Measurements from ENCODE around the gene OSBPL6.

The OSBPL6 gene

GRCh38 chr2:178266445-178266844, 72.1 kb downstream of the OSBPL6 start:
- H3K79me2 ChIP-seq (ENCODE audit: control insufficient read depth, insufficient read depth, low read length, poor library complexity) = no peaks in the 10 kb centered on the region
- no peak overlapping the region for H3K4me2 ChIP-seq (ENCODE audit: low read length)
- no peak overlapping the region for H3K14ac ChIP-seq (ENCODE audit: low read length)
- no peak overlapping the region for H3K18ac ChIP-seq (ENCODE audit: low read length)
- peaks cover 1% of the 10 kb centered on the region for H3K9me3 ChIP-seq (ENCODE audit: insufficient read depth, low read depth, low read length)
- no peaks in the 10 kb centered on the region for H3K79me1 ChIP-seq (ENCODE audit: low read length)
- H3K4me1 ChIP-seq (ENCODE audit: control insufficient read depth in 1 of 2, insufficient read depth in 2 of 2, low read length in 2 of 2) = peaks cover 0 to 2% of the 10 kb centered on the region in 2 experiments
- H4K8ac ChIP-seq (ENCODE audit: low read depth, low read length) = no peak overlapping the region
- H4K91ac ChIP-seq (ENCODE audit: low read depth, low read length) = no peak overlapping the region
- H3K27me3 ChIP-seq (ENCODE audit: insufficient read depth, low read length) = no peaks in the 10 kb centered on the region
- DNase-seq = no peak
- H3K36me3 ChIP-seq (ENCODE audit: control insufficient read depth in 1 of 2, insufficient read depth in 2 of 2, low read length in 2 of 2) = no peaks in the 10 kb centered on the region
- H3K9ac ChIP-seq (ENCODE audit: low read length) = no peak overlapping the region
- H3K4ac ChIP-seq (ENCODE audit: low read depth, low read length) = no peak overlapping the region
- no peak overlapping the region for H2BK12ac ChIP-seq (ENCODE audit: low read length)
- H2AK5ac ChIP-seq (ENCODE audit: low read length) = no peak overlapping the region
- H3K27ac ChIP-seq (ENCODE audit: low read depth, low read length) = no peak overlapping the region
- no peak overlapping the region for H2AFZ ChIP-seq (ENCODE audit: insufficient read depth, low read length, poor library complexity)
- no CpG with 5 or more reads among the region's 5 CpGs for WGBS (ENCODE audit: extremely low coverage, insufficient coverage, insufficient read length)
- no peak overlapping the region for H3K4me3 ChIP-seq (ENCODE audit: low read depth, low read length)
- no peak overlapping the region for H3K23ac ChIP-seq (ENCODE audit: low read length)
- no peak overlapping the region for H2BK120ac ChIP-seq (ENCODE audit: insufficient read depth, low read length, poor library complexity)
- H4K12ac ChIP-seq (ENCODE audit: low read depth, low read length) = no peak overlapping the region
- H2BK5ac ChIP-seq (ENCODE audit: low read depth, low read length, poor library complexity) = no peak overlapping the region

- Histone ChIP-seq H3K36me3 (ENCODE audit: control insufficient read depth in 1 of 2, insufficient read depth in 2 of 2, low read length in 2 of 2) (no peaks in the 10 kb centered on the region), H3K9me3 (ENCODE audit: insufficient read depth, low read depth, low read length) (peaks cover 1% of the 10 kb centered on the region), H3K4me2 (ENCODE audit: low read length) (no peak overlapping the region), H3K27me3 (ENCODE audit: insufficient read depth, low read length) (no peaks in the 10 kb centered on the region), H3K79me2 (ENCODE audit: control insufficient read depth, insufficient read depth, low read length, poor library complexity) (no peaks in the 10 kb centered on the region), H3K79me1 (ENCODE audit: low read length) (no peaks in the 10 kb centered on the region), H3K4me3 (ENCODE audit: low read depth, low read length) (no peak overlapping the region), H2BK120ac (ENCODE audit: insufficient read depth, low read length, poor library complexity) (no peak overlapping the region), H3K4me1 (ENCODE audit: control insufficient read depth in 1 of 2, insufficient read depth in 2 of 2, low read length in 2 of 2) (peaks cover 0 to 2% of the 10 kb centered on the region in 2 experiments), H2BK12ac (ENCODE audit: low read length) (no peak overlapping the region), H4K8ac (ENCODE audit: low read depth, low read length) (no peak overlapping the region), H3K4ac (ENCODE audit: low read depth, low read length) (no peak overlapping the region), H4K91ac (ENCODE audit: low read depth, low read length) (no peak overlapping the region), H2AK5ac (ENCODE audit: low read length) (no peak overlapping the region), H2AFZ (ENCODE audit: insufficient read depth, low read length, poor library complexity) (no peak overlapping the region), H3K14ac (ENCODE audit: low read length) (no peak overlapping the region), H2BK5ac (ENCODE audit: low read depth, low read length, poor library complexity) (no peak overlapping the region), H3K27ac (ENCODE audit: low read depth, low read length) (no peak overlapping the region), H3K18ac (ENCODE audit: low read length) (no peak overlapping the region), H3K9ac (ENCODE audit: low read length) (no peak overlapping the region), H4K12ac (ENCODE audit: low read depth, low read length) (no peak overlapping the region), H3K23ac (ENCODE audit: low read length) (no peak overlapping the region)
- DNase-seq = no peak
- WGBS (ENCODE audit: extremely low coverage, insufficient coverage, insufficient read length) = no CpG with 5 or more reads among the region's 2 CpGs
Observed at GRCh38 chr2:178267660-178268059, 73.3 kb downstream of the OSBPL6 start.

- Histone ChIP-seq H3K36me3 (ENCODE audit: control insufficient read depth in 1 of 2, insufficient read depth in 2 of 2, low read length in 2 of 2) (no peaks in the 10 kb centered on the region), H2BK5ac (ENCODE audit: low read depth, low read length, poor library complexity) (no peak overlapping the region), H2AK5ac (ENCODE audit: low read length) (no peak overlapping the region), H4K12ac (ENCODE audit: low read depth, low read length) (no peak overlapping the region), H2BK120ac (ENCODE audit: insufficient read depth, low read length, poor library complexity) (no peak overlapping the region), H3K14ac (ENCODE audit: low read length) (no peak overlapping the region), H3K27me3 (ENCODE audit: insufficient read depth, low read length) (no peaks in the 10 kb centered on the region), H3K23ac (ENCODE audit: low read length) (no peak overlapping the region), H3K9ac (ENCODE audit: low read length) (no peak overlapping the region), H3K4me2 (ENCODE audit: low read length) (no peak overlapping the region), H3K4me1 (ENCODE audit: control insufficient read depth in 1 of 2, insufficient read depth in 2 of 2, low read length in 2 of 2) (peaks cover 0 to 2% of the 10 kb centered on the region in 2 experiments), H3K9me3 (ENCODE audit: insufficient read depth, low read depth, low read length) (peaks cover 1% of the 10 kb centered on the region), H3K18ac (ENCODE audit: low read length) (no peak overlapping the region), H4K91ac (ENCODE audit: low read depth, low read length) (no peak overlapping the region), H2AFZ (ENCODE audit: insufficient read depth, low read length, poor library complexity) (no peak overlapping the region), H3K27ac (ENCODE audit: low read depth, low read length) (no peak overlapping the region), H2BK12ac (ENCODE audit: low read length) (no peak overlapping the region), H4K8ac (ENCODE audit: low read depth, low read length) (no peak overlapping the region), H3K79me1 (ENCODE audit: low read length) (no peaks in the 10 kb centered on the region), H3K4ac (ENCODE audit: low read depth, low read length) (no peak overlapping the region), H3K79me2 (ENCODE audit: control insufficient read depth, insufficient read depth, low read length, poor library complexity) (no peaks in the 10 kb centered on the region), H3K4me3 (ENCODE audit: low read depth, low read length) (no peak overlapping the region)
- no peak for DNase-seq
Observed at GRCh38 chr2:178268435-178268834, 74.1 kb downstream of the OSBPL6 start.

GRCh38 chr2:178269438-178270224, 75.3 kb downstream of the OSBPL6 start:
- Histone ChIP-seq H2AK5ac (ENCODE audit: low read length) (no peak overlapping the region), H3K79me1 (ENCODE audit: low read length) (no peaks in the 10 kb centered on the region), H3K9ac (ENCODE audit: low read length) (no peak overlapping the region), H2AFZ (ENCODE audit: insufficient read depth, low read length, poor library complexity) (no peak overlapping the region), H3K4ac (ENCODE audit: low read depth, low read length) (no peak overlapping the region), H2BK120ac (ENCODE audit: insufficient read depth, low read length, poor library complexity) (no peak overlapping the region), H2BK5ac (ENCODE audit: low read depth, low read length, poor library complexity) (no peak overlapping the region), H3K14ac (ENCODE audit: low read length) (no peak overlapping the region), H3K27me3 (ENCODE audit: insufficient read depth, low read length) (no peaks in the 10 kb centered on the region), H4K91ac (ENCODE audit: low read depth, low read length) (no peak overlapping the region), H3K9me3 (ENCODE audit: insufficient read depth, low read depth, low read length) (peaks cover 1% of the 10 kb centered on the region), H3K4me1 (ENCODE audit: control insufficient read depth in 1 of 2, insufficient read depth in 2 of 2, low read length in 2 of 2) (peaks cover 0 to 2% of the 10 kb centered on the region in 2 experiments), H2BK12ac (ENCODE audit: low read length) (no peak overlapping the region), H3K36me3 (ENCODE audit: control insufficient read depth in 1 of 2, insufficient read depth in 2 of 2, low read length in 2 of 2) (no peaks in the 10 kb centered on the region), H3K4me3 (ENCODE audit: low read depth, low read length) (no peak overlapping the region), H3K4me2 (ENCODE audit: low read length) (no peak overlapping the region), H3K79me2 (ENCODE audit: control insufficient read depth, insufficient read depth, low read length, poor library complexity) (no peaks in the 10 kb centered on the region), H3K23ac (ENCODE audit: low read length) (no peak overlapping the region), H3K27ac (ENCODE audit: low read depth, low read length) (no peak overlapping the region), H3K18ac (ENCODE audit: low read length) (no peak overlapping the region), H4K12ac (ENCODE audit: low read depth, low read length) (no peak overlapping the region), H4K8ac (ENCODE audit: low read depth, low read length) (no peak overlapping the region)
- no peak for DNase-seq
- no CpG with 5 or more reads among the region's 5 CpGs for WGBS (ENCODE audit: extremely low coverage, insufficient coverage, insufficient read length)

All from trophoblast cell (in vitro differentiated cells and primary cell).